Stimulated activated CD8-positive, alpha-beta memory T cell treated with anti-CD3 and anti-CD28 coated beads, Interleukin-7, amount 100 ng/mL, for 48 hours (primary cell): ENCODE results near the gene HIRA.

Experiments
- DNase-seq, 2 donors: peaks; one replicate each; pipeline ENCODE4 v3.0.0-alpha.2; 2020; ENCODE audit warnings: low read depth in 1 of 2; ENCODE audit errors: extremely low read depth in 1 of 2

HIRA gene

GRCh38 chr22:19464546-19464945 lies 33.0 kb upstream of the HIRA start:
- DNase-seq: no peak

GRCh38 chr22:19463491-19464469 lies 32.2 kb upstream of the HIRA start:
- DNase-seq: no peak

GRCh38 chr22:19463008-19463407 lies 31.5 kb upstream of the HIRA start:
- no peak for DNase-seq

GRCh38 chr22:19461506-19461905 lies 30.0 kb upstream of the HIRA start:
- DNase-seq: no peak

GRCh38 chr22:19460036-19460435 lies 28.5 kb upstream of the HIRA start:
- no peak for DNase-seq

GRCh38 chr22:19457828-19458428 lies 26.4 kb upstream of the HIRA start:
- DNase-seq: no peak

GRCh38 chr22:19456541-19456940 lies 25.0 kb upstream of the HIRA start:
- no peak for DNase-seq

- DNase-seq: no peak
These were observed 24.2 kb upstream of the HIRA start for GRCh38 chr22:19455585-19456370.

GRCh38 chr22:19455033-19455432 lies 23.5 kb upstream of the HIRA start:
- DNase-seq: no peak

- DNase-seq: no peak
These were observed 22.6 kb upstream of the HIRA start for GRCh38 chr22:19454156-19454555.

GRCh38 chr22:19453718-19454117 lies 22.2 kb upstream of the HIRA start:
- no peak for DNase-seq

GRCh38 chr22:19451570-19451969 lies 20.0 kb upstream of the HIRA start:
- DNase-seq: no peak

- no peak for DNase-seq
These were observed 19.0 kb upstream of the HIRA start for GRCh38 chr22:19450363-19451175.

GRCh38 chr22:19449422-19449767 lies 17.9 kb upstream of the HIRA start:
- DNase-seq: no peak

- DNase-seq: peak; percentile 19 to 65
These were observed 17.3 kb upstream of the HIRA start for GRCh38 chr22:19448739-19449421.

- DNase-seq: no peak
These were observed 16.6 kb upstream of the HIRA start for GRCh38 chr22:19448076-19448607.

- peak; percentile 73 to 78 for DNase-seq
These were observed 16.0 kb upstream of the HIRA start, which contains the start of gene C22orf39 for GRCh38 chr22:19447330-19448075. TSS of gene C22orf39 (minus strand) at chr22:19447711. CDS start at chr22:19447688, 23 bp downstream.

- no peak for DNase-seq
These were observed 15.2 kb upstream of the HIRA start for GRCh38 chr22:19446603-19447329.
